Effector CD8-positive, alpha-beta T cell (primary cell): ENCODE results near the gene KLK1.
"Not testable (repeated sequence)": the region's sequence is repeated elsewhere in the genome, so short reads cannot be mapped to it uniquely, and the experiment has no call there.

Experiments used
- DNase-seq: peaks from one replicate; lab custom pipeline; 2025; lab: John Stamatoyannopoulos, UW

Gene KLK1

DNA sequence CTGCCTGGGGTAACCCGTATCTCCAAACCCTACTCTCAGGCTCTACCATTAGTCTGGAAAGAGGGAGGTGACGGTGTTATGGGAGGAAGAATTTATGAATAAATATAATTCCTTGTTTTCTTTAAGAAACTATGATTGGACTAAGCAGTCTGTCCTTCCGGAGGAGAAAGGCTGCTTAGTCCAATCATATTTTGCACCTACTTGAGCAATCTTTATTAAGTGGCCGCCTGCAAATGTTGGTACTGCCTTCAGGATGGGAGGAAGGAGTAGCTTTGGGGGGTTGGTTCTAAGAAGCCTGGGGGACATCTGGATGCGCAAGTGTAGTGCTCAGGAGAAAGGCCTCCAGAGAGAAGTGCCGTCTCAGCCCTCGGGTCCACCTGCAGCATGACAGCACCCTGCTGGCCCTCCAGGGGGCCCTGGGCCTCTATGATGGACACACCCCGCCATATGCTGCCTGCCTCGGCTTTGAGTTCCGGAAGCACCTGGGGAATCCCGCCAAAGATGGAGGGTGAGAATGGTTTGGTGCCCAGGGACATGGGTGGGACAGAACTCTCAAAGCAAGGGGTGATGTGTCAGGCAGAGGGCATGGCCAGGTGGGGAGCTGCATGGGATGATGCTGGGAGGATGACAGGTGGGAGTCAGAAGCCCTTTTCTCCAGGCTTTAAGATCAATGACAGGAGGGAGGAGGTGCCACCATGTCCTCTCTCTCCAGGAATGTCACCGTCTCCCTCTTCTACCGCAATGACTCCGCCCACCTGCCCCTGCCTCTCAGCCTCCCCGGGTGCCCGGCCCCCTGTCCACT lies 29.3 kb downstream of the KLK1 start:
- no peak for DNase-seq

DNA sequence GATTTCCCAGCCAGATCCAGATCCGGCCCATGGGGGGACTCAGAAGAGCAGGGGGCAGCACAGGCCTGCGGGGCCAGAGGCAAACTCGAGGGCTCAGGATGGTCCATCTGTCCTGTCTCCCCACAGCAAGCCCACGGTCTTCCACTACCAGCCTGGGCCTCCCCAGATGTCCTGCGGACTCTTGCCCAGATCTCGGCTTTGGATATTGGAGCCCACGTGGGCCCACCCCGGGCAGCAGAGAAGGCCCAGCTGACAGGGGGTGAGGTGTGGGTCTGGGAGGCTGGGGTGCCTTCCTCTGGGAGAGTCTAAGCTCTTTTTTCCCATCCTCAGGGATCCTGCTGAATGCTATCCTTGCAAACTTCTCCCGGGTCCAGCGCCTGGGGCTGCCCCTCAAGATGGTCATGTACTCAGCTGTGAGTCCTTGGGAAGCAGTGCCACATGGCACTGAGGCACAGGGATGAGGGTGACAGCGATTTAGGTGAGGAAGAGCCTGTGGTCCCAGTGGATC lies 30.0 kb downstream of the KLK1 start:
- no peak for DNase-seq

DNA sequence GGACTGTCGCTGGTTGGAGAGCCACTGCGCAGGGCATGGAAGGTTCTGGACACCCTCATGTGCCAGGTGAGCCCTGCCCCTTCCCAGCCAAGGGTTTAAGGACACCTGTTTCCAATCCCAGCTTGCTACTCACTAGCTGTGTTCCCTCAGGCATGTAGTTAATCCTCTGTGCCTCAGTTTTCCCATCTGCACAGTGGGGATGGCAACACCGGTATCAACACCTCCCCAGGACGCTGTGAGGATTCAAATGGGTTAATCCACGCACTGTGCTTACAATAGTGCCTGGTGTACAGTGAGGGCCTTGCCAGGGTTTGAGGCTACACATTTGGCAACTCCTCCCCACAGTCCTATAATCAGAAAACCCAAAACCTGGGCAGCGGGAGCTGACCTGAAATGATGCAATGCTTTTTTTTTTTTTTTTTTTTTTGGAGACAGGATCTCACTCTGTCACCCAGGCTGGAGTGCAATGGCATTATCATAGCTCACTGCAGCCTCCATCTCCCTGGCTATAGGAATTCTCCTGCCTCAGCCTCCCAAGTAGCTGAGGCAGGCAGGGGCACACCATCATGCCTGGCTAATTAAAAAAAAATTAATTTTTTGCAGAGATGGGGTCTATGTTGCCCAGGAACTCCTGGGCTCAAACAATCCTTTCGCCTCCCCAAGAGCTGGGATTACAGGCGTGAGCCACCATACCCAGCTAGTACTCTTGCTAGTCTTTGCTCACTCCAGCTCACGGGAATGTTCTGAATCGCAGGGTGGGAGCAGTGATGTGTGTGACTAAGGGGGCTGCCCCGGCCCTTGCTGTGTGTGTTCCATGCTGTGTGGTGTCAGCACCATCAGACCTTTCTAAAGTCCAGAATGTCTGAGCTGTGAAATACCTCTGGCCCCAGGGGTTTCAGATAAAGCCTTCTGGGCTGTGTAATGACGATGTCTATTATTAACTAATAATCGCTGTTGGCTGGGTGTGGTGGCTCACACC lies 31.0 kb downstream of the KLK1 start:
- no peak for DNase-seq

DNA sequence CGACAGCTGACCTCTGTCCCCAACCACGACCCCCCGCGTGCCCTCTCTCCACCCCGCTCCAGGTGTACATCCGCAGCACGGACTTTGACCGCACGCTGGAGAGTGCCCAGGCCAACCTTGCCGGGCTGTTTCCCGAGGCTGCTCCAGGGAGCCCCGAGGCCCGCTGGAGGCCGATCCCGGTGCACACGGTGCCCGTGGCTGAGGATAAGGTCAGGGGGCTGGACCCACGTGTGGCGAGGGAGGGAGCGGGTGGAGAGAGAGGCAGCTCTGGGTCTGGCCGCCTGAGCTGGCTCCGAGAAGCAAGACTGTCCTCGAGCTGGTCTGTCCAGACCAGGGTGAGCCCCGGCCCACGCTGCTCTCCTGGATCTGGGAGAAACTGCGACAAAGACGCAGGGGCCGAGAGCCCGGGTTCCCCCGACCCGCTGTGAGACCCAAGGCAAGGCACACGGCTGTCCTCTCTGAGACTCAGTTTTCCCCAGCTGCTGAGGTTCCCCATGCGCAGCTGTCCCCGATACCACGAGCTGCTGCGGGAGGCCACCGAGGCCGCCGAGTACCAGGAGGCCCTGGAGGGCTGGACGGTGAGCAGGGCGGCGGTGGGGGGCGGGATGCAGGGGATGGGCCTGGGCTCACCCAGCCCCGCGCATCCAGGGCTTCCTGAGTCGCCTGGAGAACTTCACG lies 31.9 kb downstream of the KLK1 start:
- DNase-seq: no peak

DNA sequence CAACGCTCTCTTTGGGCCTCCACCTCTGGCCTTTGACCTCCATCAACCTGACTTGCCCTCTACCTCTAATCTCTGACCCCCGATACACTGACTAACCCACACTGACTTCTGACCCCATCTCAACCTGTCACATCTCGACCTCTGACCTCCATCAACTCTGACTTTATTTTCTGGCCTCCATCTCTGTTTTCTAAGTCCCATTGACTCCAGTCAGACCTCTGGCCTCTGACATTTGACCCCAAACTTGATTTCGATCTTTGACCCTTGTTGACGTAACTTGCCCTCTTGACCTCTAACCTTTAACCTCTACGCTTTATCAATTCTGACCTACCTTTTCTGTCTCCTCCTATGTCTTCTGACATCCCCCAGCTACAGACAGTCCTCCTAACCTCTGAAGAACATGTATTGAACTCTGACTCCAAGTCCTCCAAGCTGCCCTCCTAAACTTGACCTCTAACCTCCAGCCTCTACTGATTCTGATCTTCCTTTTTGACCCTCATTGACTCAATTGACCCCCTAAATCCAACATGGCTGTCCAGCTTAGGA lies 32.6 kb downstream of the KLK1 start:
- no peak for DNase-seq

DNA sequence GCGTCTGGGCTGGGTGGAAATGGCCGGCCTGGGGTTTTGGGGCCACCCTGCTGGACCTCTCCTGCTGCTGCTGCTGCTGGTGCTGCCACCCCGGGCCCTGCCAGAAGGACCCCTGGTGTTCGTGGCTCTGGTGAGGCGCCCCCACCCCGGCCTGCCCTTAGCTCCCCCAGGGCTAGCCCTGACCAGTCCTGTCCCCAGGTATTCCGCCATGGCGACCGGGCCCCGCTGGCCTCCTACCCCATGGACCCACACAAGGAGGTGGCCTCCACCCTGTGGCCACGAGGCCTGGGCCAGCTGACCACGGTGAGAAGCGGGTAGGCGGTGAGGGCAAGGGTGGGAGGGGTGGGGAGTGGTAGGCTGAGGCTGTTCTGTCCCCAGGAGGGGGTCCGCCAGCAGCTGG lies 33.2 kb downstream of the KLK1 start, which contains the start of gene ACP4:
Gene ACP4, plus strand, starts transcription at position 20 of the 400 bp plus-strand sequence. Its CDS starts 0 bp downstream, at position 20.
- DNase-seq: no peak

DNA sequence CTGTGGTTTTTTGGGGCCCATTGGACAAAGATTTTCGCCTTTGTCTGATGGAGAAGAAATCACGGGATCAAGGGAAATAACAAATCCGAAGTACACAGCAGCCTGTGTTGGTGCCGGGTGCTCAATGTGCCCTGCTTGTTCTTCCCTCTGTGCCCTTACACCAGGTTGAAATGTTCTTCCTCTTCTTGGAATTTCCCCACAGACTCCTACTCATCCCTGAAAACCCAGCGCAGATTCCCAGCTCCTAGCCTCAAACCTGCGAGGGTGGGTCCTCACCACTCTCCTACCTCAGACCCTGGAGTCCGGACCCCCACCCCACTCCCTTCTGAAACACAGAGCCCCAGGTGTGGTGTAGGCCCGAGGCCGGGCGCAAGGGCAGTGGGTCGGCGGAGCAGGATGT lies 38.3 kb downstream of the KLK1 start:
- no peak for DNase-seq

DNA sequence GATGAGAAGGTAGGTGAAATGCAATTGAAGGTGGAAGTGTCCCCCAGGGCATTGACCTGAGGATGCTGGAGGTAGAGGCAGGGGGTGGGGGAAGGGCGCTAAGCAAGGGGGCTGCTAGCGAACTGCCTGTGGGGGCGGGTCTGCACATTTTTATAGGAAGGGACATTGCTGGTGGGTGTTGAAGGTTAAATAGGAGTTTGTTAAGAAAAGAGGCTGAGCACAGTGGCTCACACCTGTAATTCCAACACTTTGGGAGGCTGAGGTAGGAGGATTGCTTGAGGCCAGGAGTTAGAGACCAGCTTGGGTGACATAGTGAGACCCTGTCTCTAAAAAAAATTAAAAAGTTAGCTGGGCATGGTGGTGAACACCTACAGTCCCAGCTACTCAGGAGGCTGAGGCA lies 38.9 kb downstream of the KLK1 start:
- DNase-seq: no peak

DNA sequence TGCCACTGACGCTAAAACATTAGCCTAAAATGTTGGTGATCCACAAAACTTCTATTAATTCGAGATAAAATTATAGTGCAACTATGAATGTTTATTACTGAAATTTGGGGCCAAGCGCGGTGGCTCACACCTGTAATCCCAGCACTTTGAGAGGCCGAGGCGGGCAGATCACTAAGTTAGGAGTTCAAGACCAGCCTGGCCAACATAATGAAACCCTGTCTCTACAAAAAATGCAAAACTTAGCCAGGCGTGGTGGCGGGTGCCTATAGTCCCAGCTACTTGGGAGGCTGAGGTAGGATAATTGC lies 39.8 kb downstream of the KLK1 start:
- not testable (repeated sequence) for DNase-seq

DNA sequence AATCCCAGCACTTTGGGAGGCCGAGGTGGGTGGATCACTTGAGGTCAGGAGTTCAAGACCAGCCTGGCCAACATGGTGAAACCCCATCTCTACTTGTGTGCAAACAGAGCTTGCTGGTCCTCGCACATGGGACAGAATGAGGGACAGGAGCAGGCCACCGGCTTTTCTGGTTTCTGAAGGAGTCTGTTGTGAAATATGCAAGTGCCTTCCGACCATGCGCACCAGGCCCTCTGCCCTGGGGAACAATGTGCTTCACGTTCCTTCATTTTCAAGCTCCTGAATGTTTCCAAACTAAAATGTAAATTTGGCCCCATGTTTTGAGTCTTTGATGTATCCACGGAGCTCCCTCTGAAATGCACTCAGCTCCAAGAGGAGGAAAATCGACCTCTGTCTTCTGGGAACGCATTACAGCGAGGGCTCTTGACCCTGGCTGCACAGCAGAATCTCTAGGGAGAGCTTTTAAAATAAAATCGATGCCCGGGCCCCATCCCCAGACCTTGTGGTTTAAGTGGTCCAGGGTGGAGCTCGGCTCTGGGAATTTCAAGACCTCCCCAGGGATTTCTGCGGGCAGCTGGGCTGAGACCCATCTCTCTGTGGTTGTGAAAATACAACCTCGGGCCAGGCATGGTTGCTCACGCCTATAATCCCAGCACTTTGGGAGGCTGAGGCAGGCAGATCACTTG lies 42.7 kb downstream of the KLK1 start:
- DNase-seq: no peak

DNA sequence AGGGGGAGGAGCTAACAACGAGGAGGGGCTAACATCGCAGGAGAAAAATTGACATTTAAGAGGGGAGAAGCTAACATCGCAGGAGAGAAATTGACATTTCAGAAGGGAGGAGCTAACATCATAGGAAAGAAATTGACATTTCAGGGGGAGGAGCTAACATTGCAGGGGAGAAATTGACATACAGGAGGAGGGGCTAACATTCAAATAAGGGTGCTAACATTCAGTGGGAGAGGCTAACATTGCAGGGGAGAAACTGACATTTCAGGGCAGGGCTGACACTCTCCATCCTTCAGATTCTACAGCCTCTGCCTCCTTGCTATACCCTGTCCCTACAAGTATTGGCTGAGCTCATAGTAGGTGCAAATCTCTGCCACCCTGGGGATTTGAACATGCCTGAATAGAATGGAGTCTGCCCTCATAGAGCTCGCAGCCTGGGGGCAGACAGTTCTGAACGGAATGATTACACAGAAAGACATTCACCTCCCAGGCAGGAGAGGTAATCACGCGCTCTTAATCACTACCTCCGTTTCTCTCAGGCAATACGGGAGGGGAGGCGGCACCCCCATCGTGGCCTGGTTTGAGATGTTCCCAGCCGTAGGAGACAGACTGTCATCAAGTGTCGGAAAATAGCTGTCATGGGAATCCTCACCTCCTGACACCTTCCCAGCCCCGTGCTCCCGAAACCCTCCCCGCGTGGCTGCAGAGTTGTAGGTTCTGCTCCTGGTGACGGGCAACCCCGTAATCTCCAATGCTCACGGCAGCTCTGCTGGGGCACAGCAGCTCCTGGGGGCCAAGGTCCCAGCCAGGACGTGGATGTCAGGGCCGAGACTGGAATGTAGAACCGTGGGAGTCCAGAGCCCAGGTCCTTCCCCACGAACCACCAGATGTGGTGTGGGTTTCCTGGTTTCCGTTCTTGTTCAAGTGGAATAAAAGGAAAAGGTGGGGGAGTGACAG lies 43.8 kb downstream of the KLK1 start:
- DNase-seq: no peak

DNA sequence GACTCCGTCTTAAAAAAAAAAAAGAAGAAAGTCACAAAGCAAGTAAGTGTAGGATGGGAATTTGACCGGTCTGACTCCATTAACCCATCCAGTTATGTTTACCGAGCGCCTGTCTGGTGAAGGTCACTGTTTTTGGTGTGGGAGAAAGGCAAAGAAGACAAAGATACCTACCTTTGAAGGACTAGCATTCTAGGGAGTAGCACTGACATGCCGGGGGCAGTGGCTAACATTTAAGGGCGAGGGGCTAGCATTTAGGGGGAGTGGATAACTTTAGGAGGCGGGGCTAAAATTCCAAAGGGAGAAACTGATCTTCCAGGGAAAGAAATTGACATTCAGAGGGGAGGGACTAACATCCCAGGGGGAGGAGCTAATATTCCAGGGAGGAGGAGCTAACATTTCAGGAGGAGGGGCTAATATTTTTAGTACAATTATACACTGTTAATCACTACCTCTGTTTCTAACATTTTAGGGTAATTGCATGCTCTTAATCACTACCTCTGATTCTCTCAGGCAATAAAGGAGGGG lies 44.6 kb downstream of the KLK1 start:
- no peak for DNase-seq

DNA sequence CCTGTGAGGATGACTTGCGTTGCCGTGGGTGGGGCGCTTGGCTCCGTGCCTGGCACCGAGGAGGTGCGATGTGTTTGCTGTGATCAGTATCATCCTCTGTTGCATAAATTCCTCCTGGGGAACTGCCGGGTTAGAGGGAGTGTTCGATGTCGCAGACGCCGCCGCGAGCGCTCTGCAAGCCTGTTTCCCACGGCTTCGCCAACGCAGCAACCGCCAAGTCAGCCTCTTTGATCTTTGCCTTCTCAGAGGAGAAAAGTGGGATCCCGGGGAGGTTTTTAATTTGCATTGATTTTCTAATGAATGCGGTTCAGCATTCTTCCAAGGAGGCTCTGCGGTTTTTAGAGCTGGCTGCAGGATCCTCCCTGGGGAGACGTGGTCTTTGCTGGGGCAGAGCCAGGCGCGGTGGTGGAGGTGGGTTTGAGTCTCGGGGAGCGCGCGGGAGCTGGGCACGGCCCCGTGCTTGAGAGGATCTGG lies 45.7 kb downstream of the KLK1 start:
- DNase-seq: no peak

DNA sequence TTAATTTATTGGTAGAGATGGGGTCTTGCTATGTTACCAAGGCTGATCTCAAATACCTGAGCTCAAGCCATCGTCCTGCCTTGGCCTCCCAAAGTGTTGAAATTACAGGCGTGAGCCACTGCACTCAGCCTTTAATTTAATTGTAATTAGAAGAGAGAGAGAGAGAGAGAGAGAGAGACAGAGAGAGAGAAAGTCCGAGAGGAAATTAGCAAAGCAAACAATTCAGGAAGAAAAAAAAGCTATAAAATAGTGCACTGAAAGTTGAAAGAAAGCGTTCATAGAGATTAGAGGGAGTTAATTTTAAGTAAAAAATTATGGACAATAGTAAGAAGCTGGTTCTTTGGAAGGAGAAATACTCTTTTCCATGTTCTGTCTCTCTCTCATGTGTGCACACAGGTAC lies 46.3 kb downstream of the KLK1 start:
- DNase-seq: no peak

DNA sequence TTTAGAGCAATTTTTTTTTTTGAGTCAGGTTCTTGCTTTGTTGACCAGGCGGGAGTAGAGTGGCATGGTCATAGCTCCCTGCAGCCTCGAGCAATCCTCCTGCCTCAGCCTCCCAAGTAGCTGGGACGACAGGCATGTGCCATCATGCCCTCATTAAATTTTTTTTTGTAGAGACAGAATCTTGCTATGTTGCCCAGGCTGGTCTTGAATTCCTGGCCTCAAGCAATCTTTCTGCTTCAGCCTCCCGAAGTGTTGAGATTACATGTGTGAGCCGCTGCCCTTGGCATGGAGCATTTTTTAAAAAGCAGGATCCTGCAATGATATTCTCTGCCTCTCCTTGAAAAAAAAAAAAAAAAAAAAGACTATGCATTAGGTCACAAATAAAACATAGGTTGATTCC lies 47.5 kb downstream of the KLK1 start:
- DNase-seq: no peak

DNA sequence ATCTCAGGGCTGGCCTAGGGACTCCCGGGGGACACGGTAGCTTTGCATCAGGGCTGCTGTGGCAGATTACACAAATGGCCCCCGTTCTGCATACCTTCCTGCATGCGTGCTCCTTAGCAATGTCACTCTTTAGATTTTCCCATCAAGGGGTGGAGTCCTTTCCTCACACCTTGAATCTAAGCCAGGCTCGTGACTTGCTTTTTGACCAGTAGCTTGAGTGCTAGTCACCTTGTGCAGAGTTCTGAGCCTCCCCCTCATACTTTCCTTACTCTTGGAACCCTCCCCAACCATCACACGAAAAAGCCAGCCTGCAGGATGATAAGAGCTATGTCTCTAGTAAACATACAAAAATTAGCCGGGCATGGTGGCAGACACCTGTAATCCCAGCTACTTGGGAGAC lies 50.1 kb downstream of the KLK1 start:
- not testable (repeated sequence) for DNase-seq

DNA sequence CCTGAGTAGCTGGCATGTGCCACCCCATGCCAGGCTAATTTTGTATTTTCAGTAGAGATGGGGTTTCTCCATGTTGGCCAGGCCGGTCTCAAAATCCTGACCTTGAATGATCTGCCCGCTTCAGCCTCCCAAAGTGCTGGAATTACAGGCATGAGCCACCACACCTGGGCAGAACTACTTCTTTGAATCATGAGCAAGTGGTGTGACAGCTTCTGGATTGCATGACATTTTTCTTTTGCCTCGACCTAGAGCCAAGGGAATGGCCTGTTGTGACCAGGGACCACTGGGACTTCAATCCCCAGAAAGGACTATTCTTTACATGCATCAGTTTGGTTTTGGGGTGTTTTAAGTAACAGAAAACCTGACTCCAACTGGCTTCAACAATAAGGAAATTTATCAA lies 50.7 kb downstream of the KLK1 start:
- not testable (repeated sequence) for DNase-seq

DNA sequence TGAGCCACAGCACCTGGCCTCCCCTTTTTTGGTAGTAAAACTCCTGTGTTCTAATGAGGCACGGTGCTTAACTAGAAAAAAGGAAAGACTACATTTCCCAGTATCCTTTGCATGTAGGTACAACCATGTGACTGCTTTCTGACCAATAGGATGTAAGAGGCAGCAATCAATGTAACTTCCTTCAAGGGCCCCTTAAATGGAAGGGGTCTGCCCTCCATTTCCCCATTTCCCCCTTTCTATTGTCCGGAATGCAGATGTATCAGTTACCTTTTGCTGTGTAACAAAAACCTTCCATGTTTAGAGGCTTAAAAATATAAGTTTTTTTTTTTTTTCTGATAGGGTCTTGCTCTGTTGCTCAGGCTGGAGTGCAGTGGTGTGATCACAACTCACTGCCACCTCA lies 51.1 kb downstream of the KLK1 start:
- DNase-seq: no peak

DNA sequence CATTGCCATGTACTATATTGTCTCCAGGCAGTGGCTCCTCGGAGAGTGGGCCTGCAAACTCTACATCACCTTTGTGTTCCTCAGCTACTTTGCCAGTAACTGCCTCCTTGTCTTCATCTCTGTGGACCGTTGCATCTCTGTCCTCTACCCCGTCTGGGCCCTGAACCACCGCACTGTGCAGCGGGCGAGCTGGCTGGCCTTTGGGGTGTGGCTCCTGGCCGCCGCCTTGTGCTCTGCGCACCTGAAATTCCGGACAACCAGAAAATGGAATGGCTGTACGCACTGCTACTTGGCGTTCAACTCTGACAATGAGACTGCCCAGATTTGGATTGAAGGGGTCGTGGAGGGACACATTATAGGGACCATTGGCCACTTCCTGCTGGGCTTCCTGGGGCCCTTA lies 52.7 kb downstream of the KLK1 start:
- no peak for DNase-seq

DNA sequence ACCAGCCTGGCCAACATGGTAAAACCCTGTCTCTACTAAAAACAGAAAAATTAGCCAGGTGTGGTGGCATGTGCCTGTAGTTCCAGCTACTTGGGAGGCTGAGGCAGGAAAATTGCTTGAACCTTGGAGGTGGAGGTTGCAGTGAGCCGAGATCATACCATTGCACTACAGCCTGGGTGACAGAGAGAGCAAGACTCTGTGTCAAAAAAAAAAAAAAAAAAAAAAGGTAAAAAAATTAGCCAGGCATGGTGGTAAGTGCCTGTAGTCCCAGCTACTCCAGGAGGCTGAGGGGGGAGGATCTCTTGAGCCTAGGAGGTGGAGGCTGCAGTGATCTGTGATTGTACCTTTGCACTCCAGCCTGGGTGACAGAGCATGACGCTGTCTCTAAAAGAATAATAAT lies 53.4 kb downstream of the KLK1 start, which contains the start of gene GPR32:
Gene GPR32, plus strand, starts transcription at position 301 of the 400 bp plus-strand sequence. CDS start 137 bp downstream, outside the sequence.
- not testable (repeated sequence) for DNase-seq
